CD4-positive, alpha-beta T cell treated with Interleukin-15 for 1 hour (primary cell): ENCODE data around the gene LRG1.

Experiments
- DNase-seq: peaks from one replicate; pipeline ENCODE4 v3.0.0-alpha.2; 2020

Gene LRG1

GRCh38 chr19:4524808-4525562, 14.9 kb downstream of the LRG1 start:
- peak; percentile 56 for DNase-seq

- peak; percentile 33 for DNase-seq
These were observed 16.3 kb downstream of the LRG1 start for GRCh38 chr19:4523306-4524110.

- no peak for DNase-seq
These were observed 17.4 kb downstream of the LRG1 start for GRCh38 chr19:4522291-4523002.

- DNase-seq, result no peak
These were observed 18.0 kb downstream of the LRG1 start for GRCh38 chr19:4521888-4522242.

- no peak for DNase-seq
These were observed 18.5 kb downstream of the LRG1 start for GRCh38 chr19:4521170-4521887.

GRCh38 chr19:4519521-4520277, 20.1 kb downstream of the LRG1 start:
- no peak for DNase-seq

- DNase-seq, result no peak
These were observed 20.7 kb downstream of the LRG1 start for GRCh38 chr19:4519172-4519496.

GRCh38 chr19:4518345-4519171, 21.3 kb downstream of the LRG1 start, which contains the start of gene PLIN4:
TSS of gene PLIN4 (minus strand) at chr19:4518486. CDS start at chr19:4518272, 214 bp downstream.
- no peak for DNase-seq

GRCh38 chr19:4517451-4518057, 22.3 kb downstream of the LRG1 start:
- DNase-seq, result no peak

- no peak for DNase-seq
These were observed 22.9 kb downstream of the LRG1 start for GRCh38 chr19:4516939-4517300.

GRCh38 chr19:4516199-4516938, 23.5 kb downstream of the LRG1 start:
- DNase-seq, result no peak

- no peak for DNase-seq
These were observed 24.1 kb downstream of the LRG1 start for GRCh38 chr19:4515732-4516131.

GRCh38 chr19:4513248-4513647, 26.6 kb downstream of the LRG1 start:
- no peak for DNase-seq

GRCh38 chr19:4512070-4512469, 27.8 kb downstream of the LRG1 start:
- DNase-seq, result no peak

GRCh38 chr19:4511300-4512054, 28.4 kb downstream of the LRG1 start:
- no peak for DNase-seq

GRCh38 chr19:4510435-4511255, 29.2 kb downstream of the LRG1 start:
- no peak for DNase-seq

- no peak for DNase-seq
These were observed 31.1 kb downstream of the LRG1 start for GRCh38 chr19:4508698-4509097.

GRCh38 chr19:4507804-4508203, 32.0 kb downstream of the LRG1 start:
- no peak for DNase-seq

GRCh38 chr19:4507150-4507452, 32.7 kb downstream of the LRG1 start:
- no peak for DNase-seq
